ENCODE measurements around the gene SH3D19.
"Not testable (repeated sequence)": the region's sequence is repeated elsewhere in the genome, so short reads cannot be mapped to it uniquely, and the experiment has no call there.

Gene SH3D19

DNA sequence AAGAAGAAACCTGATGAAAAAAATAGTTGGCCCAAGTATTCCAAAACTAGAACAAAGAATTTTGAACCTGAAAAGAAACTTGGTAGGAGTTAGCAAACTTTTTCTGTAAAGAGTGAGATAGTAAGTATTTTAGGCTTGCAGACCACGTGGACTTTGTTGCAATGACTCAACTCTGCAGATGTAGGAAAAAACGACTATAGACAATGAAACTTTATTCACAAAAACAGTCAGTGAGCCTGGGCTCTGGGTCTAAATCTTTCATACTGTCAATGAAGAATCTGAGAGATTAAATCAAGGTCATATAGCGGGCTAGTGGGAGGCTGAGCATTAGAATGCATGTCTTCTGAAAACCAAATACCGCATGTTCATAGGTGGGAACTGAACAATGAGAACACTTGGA is 23.0 kb downstream of the SH3D19 start:
- H3K27me3 ChIP-seq (ENCODE audit: control insufficient read depth, insufficient read depth, low read length) = no peaks in the 10 kb centered on the region
- H3K4me3 ChIP-seq (ENCODE audit: low read depth, low read length) = no peak overlapping the region
- no peaks in the 10 kb centered on the region for H3K36me3 ChIP-seq (ENCODE audit: control insufficient read depth, insufficient read depth, low read length)
- H3K4me1 ChIP-seq (ENCODE audit: control insufficient read depth, insufficient read depth, low read length) = peaks cover 15% of the 10 kb centered on the region
- no peak overlapping the region for H3K9ac ChIP-seq (ENCODE audit: low read depth, low read length)
- no peak overlapping the region for H3K27ac ChIP-seq (ENCODE audit: low read depth, low read length)
- no peaks in the 10 kb centered on the region for H3K9me3 ChIP-seq (ENCODE audit: control insufficient read depth, insufficient read depth, low read length)

DNA sequence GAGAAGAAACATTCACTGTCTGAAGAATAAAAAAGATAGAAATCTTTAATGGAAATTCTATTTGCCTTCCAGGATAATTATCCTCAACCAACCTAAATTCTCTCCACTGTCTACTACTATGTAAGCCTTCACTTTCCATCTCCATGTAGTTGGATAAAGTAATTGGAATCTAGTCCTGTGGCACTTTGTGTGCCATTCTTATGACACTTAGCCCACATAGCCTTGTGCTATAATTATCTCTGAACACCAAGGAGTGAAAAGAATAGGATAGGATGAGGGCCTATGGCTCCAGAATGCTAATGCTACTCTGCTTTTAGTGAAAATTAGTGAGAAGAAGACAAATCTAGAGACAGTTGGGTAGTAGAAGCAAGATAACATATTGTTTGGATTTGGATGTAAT is 28.2 kb downstream of the SH3D19 start:
- H3K4me3 ChIP-seq (ENCODE audit: low read depth, low read length) = no peak overlapping the region
- H3K27me3 ChIP-seq (ENCODE audit: control insufficient read depth, insufficient read depth, low read length) = no peaks in the 10 kb centered on the region
- no peaks in the 10 kb centered on the region for H3K9me3 ChIP-seq (ENCODE audit: control insufficient read depth, insufficient read depth, low read length)
- H3K27ac ChIP-seq (ENCODE audit: low read depth, low read length) = no peak overlapping the region
- peaks cover 20% of the 10 kb centered on the region for H3K4me1 ChIP-seq (ENCODE audit: control insufficient read depth, insufficient read depth, low read length)
- no peak overlapping the region for H3K9ac ChIP-seq (ENCODE audit: low read depth, low read length)
- H3K36me3 ChIP-seq (ENCODE audit: control insufficient read depth, insufficient read depth, low read length) = no peaks in the 10 kb centered on the region; the same call in 1 of the 2 replicates

DNA sequence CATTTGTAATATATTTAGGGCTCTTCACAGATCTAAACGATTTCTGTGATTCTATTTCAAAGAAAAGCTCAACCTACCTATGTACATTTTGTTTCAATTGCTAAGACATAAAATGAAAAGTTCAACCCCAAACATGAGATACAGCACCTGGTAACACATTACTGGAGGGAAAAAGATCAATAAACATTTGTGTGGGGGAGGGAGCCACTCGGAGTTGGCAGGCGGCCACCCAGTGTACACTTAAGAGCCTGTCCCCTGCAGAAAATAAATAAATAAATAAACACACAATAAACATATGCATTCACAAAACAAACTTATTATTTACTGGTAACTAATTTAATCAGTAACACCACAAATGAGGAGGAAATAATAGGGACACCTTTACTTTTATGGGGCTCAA is 29.2 kb downstream of the SH3D19 start:
- Histone ChIP-seq H3K36me3 (ENCODE audit: control insufficient read depth, insufficient read depth, low read length) (no peaks in the 10 kb centered on the region; the same call in 1 of the 2 replicates), H3K4me1 (ENCODE audit: control insufficient read depth, insufficient read depth, low read length) (peaks cover 20% of the 10 kb centered on the region), H3K27ac (ENCODE audit: low read depth, low read length) (no peak overlapping the region), H3K9ac (ENCODE audit: low read depth, low read length) (no peak overlapping the region), H3K4me3 (ENCODE audit: low read depth, low read length) (no peak overlapping the region), H3K27me3 (ENCODE audit: control insufficient read depth, insufficient read depth, low read length) (no peaks in the 10 kb centered on the region), H3K9me3 (ENCODE audit: control insufficient read depth, insufficient read depth, low read length) (no peaks in the 10 kb centered on the region)

GRCh38 chr4:151294833-151295496 is 30.4 kb downstream of the SH3D19 start:
- H3K9ac ChIP-seq (ENCODE audit: low read depth, low read length) = peak overlapping the region; percentile 16; the same call in 1 of the 2 replicates
- H3K9me3 ChIP-seq (ENCODE audit: control insufficient read depth, insufficient read depth, low read length) = no peaks in the 10 kb centered on the region

DNA sequence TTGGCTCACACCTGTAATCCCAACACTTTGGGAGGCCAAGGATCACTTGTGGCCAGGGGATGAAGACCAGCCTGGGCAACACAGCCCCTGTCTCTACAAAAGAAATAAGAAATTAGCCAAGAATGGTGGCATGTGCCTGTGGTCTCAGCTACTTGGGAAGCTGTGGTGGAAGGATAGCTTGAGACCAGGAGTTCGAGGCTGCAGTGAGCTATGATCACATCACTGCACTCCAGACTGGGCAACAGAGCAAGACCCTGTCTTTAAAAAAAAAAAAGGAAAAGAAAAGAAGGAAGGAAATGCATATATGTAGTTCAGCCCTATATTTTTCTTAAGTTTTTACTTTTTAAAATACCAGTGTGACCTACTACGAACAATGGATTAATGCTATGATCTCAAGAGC is 33.4 kb downstream of the SH3D19 start:
- Histone ChIP-seq H3K27me3 (ENCODE audit: control insufficient read depth, insufficient read depth, low read length) (no peaks in the 10 kb centered on the region), H3K9me3 (ENCODE audit: control insufficient read depth, insufficient read depth, low read length) (no peaks in the 10 kb centered on the region), H3K4me3 (ENCODE audit: low read depth, low read length) (no peak overlapping the region), H3K4me1 (ENCODE audit: control insufficient read depth, insufficient read depth, low read length) (peaks cover 24% of the 10 kb centered on the region), H3K36me3 (ENCODE audit: control insufficient read depth, insufficient read depth, low read length) (no peaks in the 10 kb centered on the region; the same call in 1 of the 2 replicates), H3K9ac (ENCODE audit: low read depth, low read length) (no peak overlapping the region), H3K27ac (ENCODE audit: low read depth, low read length) (no peak overlapping the region)

More at GRCh38 chr4:151294833-151295496, 30.4 kb downstream of the SH3D19 start:
- H3K4me3 ChIP-seq (ENCODE audit: low read depth, low read length) = no peak overlapping the region
- peak overlapping the region; percentile 21 for H3K27ac ChIP-seq (ENCODE audit: low read depth, low read length)
- no peaks in the 10 kb centered on the region; the same call in 1 of the 2 replicates for H3K36me3 ChIP-seq (ENCODE audit: control insufficient read depth, insufficient read depth, low read length)
- H3K4me1 ChIP-seq (ENCODE audit: control insufficient read depth, insufficient read depth, low read length) = peaks cover 20% of the 10 kb centered on the region
- H3K27me3 ChIP-seq (ENCODE audit: control insufficient read depth, insufficient read depth, low read length) = no peaks in the 10 kb centered on the region

GRCh38 chr4:151291485-151291884 is 33.9 kb downstream of the SH3D19 start:
- Histone ChIP-seq H3K36me3 (ENCODE audit: control insufficient read depth, insufficient read depth, low read length) (no peaks in the 10 kb centered on the region; the same call in 1 of the 2 replicates), H3K27ac (ENCODE audit: low read depth, low read length) (no peak overlapping the region), H3K4me1 (ENCODE audit: control insufficient read depth, insufficient read depth, low read length) (peaks cover 20% of the 10 kb centered on the region), H3K9ac (ENCODE audit: low read depth, low read length) (no peak overlapping the region), H3K9me3 (ENCODE audit: control insufficient read depth, insufficient read depth, low read length) (no peaks in the 10 kb centered on the region), H3K27me3 (ENCODE audit: control insufficient read depth, insufficient read depth, low read length) (no peaks in the 10 kb centered on the region), H3K4me3 (ENCODE audit: low read depth, low read length) (no peak overlapping the region)

DNA sequence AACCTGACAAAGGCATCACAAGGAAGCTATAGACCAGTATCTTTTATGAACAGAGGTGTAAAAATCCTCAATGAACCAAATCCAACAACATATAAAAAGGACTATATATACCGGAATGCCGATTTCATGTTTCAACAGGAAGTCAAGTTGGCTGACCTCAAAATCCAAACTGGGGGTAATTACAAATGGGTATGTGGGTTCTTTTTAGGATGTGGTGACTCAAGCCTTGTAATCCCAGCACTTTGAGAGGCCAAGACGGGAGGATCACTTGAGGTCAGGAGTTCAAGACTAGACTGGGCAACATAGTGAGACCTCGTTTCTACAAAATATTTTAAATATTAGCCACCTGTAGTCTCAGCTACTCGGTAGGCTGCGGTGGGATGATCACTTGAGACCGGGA is 38.0 kb downstream of the SH3D19 start:
- no peak overlapping the region for H3K27ac ChIP-seq (ENCODE audit: low read depth, low read length)
- H3K9ac ChIP-seq (ENCODE audit: low read depth, low read length) = no peak overlapping the region
- H3K36me3 ChIP-seq (ENCODE audit: control insufficient read depth, insufficient read depth, low read length) = no peaks in the 10 kb centered on the region
- H3K4me1 ChIP-seq (ENCODE audit: control insufficient read depth, insufficient read depth, low read length) = peaks cover 25% of the 10 kb centered on the region
- H3K4me3 ChIP-seq (ENCODE audit: low read depth, low read length) = no peak overlapping the region
- H3K9me3 ChIP-seq (ENCODE audit: control insufficient read depth, insufficient read depth, low read length) = no peaks in the 10 kb centered on the region
- no peaks in the 10 kb centered on the region for H3K27me3 ChIP-seq (ENCODE audit: control insufficient read depth, insufficient read depth, low read length)

DNA sequence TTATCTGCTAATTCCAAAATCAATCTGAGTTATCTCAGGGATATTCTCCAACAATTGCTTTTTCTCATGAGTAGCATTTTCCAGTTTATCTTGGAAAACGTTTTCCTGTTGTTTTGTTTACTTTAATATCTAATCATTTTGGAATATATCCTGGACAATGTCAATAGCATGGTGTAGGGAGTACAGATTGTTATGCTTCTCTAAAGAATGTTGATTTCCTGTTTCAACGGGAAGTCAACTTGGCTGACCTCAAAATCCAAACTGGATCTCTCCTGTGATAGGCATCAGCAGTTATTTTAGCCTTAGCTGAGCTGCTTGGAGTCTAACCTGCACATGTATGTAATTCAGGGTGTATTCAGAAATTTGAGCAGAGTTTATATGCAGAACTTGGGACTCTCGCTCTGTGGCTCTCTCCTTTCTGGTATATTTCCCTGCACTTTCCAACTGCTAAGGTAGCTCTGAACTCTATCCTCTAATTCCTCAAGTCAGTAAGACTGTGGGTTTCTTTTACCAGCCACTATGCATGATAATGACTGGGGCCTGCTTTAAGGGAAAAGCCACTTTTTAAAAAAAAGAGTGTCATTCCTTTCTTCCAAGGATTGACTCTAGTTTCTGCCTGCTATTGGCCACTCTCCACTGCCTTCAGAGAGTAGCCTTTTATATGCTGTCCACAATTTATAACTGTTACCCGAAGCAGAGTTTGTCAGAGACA is 40.7 kb downstream of the SH3D19 start:
- Histone ChIP-seq H3K4me1 (ENCODE audit: control insufficient read depth, insufficient read depth, low read length) (peaks cover 25% of the 10 kb centered on the region), H3K4me3 (ENCODE audit: low read depth, low read length) (peak overlapping the region; percentile 49), H3K9me3 (ENCODE audit: control insufficient read depth, insufficient read depth, low read length) (no peaks in the 10 kb centered on the region), H3K36me3 (ENCODE audit: control insufficient read depth, insufficient read depth, low read length) (no peaks in the 10 kb centered on the region), H3K9ac (ENCODE audit: low read depth, low read length) (peak overlapping the region; percentile 2; the same call in 1 of the 2 replicates), H3K27me3 (ENCODE audit: control insufficient read depth, insufficient read depth, low read length) (no peaks in the 10 kb centered on the region), H3K27ac (ENCODE audit: low read depth, low read length) (peak overlapping the region; percentile 92)

DNA sequence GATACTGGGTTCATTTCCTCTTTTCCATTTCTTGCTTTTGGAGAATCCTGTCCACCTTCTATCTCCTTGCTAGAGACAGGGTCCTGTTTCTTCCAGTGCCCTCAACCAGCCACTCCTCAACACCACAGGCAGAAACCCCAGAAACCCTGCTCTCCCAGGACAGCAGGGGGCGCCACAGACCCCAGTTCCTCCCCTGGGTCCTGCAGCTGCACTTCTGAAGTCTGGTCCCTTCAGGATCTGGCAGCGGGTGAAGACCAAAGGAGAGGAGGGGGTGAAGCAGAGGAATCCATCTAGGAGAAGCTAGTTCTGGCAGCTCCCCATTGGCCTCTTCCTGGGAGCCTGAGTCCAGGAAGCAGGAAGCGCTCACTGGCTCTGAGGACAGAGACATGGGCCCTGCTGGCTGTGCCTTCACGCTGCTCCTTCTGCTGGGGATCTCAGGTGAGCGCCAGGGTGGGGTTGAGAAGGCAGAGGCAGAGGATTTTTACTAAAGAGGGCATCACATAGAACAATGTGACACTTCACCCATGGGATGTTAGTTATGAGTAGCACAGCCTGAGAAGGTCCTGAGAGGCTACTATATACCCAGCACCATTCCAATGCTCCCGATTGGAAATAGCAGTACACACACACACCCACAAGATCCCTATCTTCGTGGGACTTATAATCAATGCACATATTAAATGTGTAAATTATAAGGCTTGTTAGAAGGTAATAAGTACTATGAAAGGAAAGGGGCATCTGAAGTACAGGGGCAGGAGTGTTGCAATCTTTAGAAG is 48.4 kb downstream of the SH3D19 start, which contains the start of gene PRSS48:
Gene PRSS48, plus strand, starts transcription at position 375 of the 776 bp plus-strand sequence. Its CDS starts 12 bp downstream, at position 387.
- Histone ChIP-seq H3K27me3 (ENCODE audit: control insufficient read depth, insufficient read depth, low read length) (no peaks in the 10 kb centered on the region), H3K9me3 (ENCODE audit: control insufficient read depth, insufficient read depth, low read length) (no peaks in the 10 kb centered on the region), H3K9ac (ENCODE audit: low read depth, low read length) (no peak within 1 kb of the TSS), H3K27ac (ENCODE audit: low read depth, low read length) (no peak within 1 kb of the TSS), H3K36me3 (ENCODE audit: control insufficient read depth, insufficient read depth, low read length) (no peaks in the 10 kb centered on the region), H3K4me3 (ENCODE audit: low read depth, low read length) (no peak within 1 kb of the TSS), H3K4me1 (ENCODE audit: control insufficient read depth, insufficient read depth, low read length) (peaks cover 14% of the 10 kb centered on the region)

- not testable (repeated sequence) for H3K9ac ChIP-seq (ENCODE audit: low read depth, low read length); H3K9me3 ChIP-seq (ENCODE audit: control insufficient read depth, insufficient read depth, low read length); H3K36me3 ChIP-seq (ENCODE audit: control insufficient read depth, insufficient read depth, low read length); H3K27ac ChIP-seq (ENCODE audit: low read depth, low read length); H3K4me3 ChIP-seq (ENCODE audit: low read depth, low read length); H3K27me3 ChIP-seq (ENCODE audit: control insufficient read depth, insufficient read depth, low read length)
- H3K4me1 ChIP-seq (ENCODE audit: control insufficient read depth, insufficient read depth, low read length) = peaks cover 12% of the 10 kb centered on the region
Observed at GRCh38 chr4:151268905-151269304, 56.5 kb downstream of the SH3D19 start.

Measured in HUES48 (cell line).